Breast epithelium (tissue), 4 donors: Measurements from ENCODE around the gene TRMT6. TPM values are rescaled to one million over a fixed set of nuclear protein-coding genes. Genes with fewer than 3 reads are reported as not detected.
A peak's percentile ranks its signal among the peaks of the same experiment; 100 is the strongest.

ENCODE experiments used
- DNase-seq, 2 donors: peaks; one replicate each; pipeline ENCODE4 v3.0.0-alpha.2; 2019; ENCODE audit warnings: low spot score in 2 of 2
- H3K27ac ChIP-seq, 2 donors: fragments of 200-600 bp; sonication (generic) in 1 of 2; one replicate each; pipeline ENCODE4 v1.5.1; 2016 to 2019; ENCODE audit warnings: mild to moderate bottlenecking in 1 of 2
- H3K27me3 ChIP-seq, 2 donors: fragments of 200-600 bp; sonication (generic) in 1 of 2; one replicate each; pipeline versions ENCODE4 v1.5.1 to v1.6.0; 2017 to 2019; ENCODE audit warnings: control low read depth in 1 of 2, mild to moderate bottlenecking in 1 of 2
- H3K36me3 ChIP-seq: fragments of 200-600 bp; one replicate; pipeline ENCODE4 v1.5.1; 2019
- H3K4me1 ChIP-seq, 2 donors: fragments of 200-600 bp; sonication (generic); one replicate each; pipeline ENCODE4 v1.5.1; 2016 to 2019; ENCODE audit warnings: control low read depth in 1 of 2
- H3K4me3 ChIP-seq, 3 donors: fragments of 200-600 bp; sonication (generic); 1 replicate in 2 of 3; 2 replicates in 1 of 3; pipeline ENCODE4 v1.5.1; 2016 to 2019; ENCODE audit warnings: mild to moderate bottlenecking in 3 of 3, moderate library complexity in 2 of 3
- H3K9me3 ChIP-seq, 2 donors: fragments of 200-600 bp; sonication (generic) in 1 of 2; one replicate each; pipeline ENCODE4 v1.5.1; 2016 to 2019; ENCODE audit warnings: control low read depth in 1 of 2
- CTCF ChIP-seq, 3 donors: fragments of 450-650 bp; IDR thresholded peaks; one replicate each; pipeline ENCODE4 v1.5.1; 2016 to 2017; ENCODE audit warnings: antibody characterized with exemption in 3 of 3, mild to moderate bottlenecking in 3 of 3, moderate library complexity in 3 of 3
- POLR2A ChIP-seq: fragments of 450-650 bp; IDR thresholded peaks from one replicate; pipeline ENCODE4 v1.6.1; 2016; ENCODE audit warnings: antibody characterized with exemption, mild to moderate bottlenecking, moderate library complexity
- POLR2AphosphoS5 ChIP-seq, 3 donors: sonication (generic); formaldehyde crosslinking; IDR thresholded peaks; one replicate each; pipeline ENCODE4 v1.6.1; 2017; ENCODE audit warnings: antibody characterized with exemption in 3 of 3
- intact Hi-C: fragments of 100-400 bp; cut with DNase I; formaldehyde crosslinking; loops from one replicate; pipeline ENCODE4 v1.15.1; 2023; ENCODE audit warnings: low total_unique reads
- total RNA-seq, 3 donors: library from RNA; depleted of rRNA; stranded (reverse); fragments of >200 nt; gene quantifications; one replicate each; pipeline ENCODE4 v1.1.0, GENCODE V29; 2016

The TRMT6 gene
- total RNA-seq, 3 donors from 2014 or later, result 10.1 to 13.4 (median 11.1) TPM

GRCh38 chr20:5967469-5967868 lies 17.1 kb upstream of the TRMT6 start:
- Histone ChIP-seq H3K4me1 (no peaks in the 10 kb centered on the region), H3K36me3 (no peaks in the 10 kb centered on the region), H3K9me3 (no peaks in the 10 kb centered on the region), H3K27me3 (no peaks in the 10 kb centered on the region), H3K27ac (no peak overlapping the region), H3K4me3 (no peak overlapping the region)
- TF ChIP-seq CTCF (IDR thresholded peaks at IDR 0.05), result no peak
- no peak for TF ChIP-seq POLR2A
- no peak for DNase-seq
- intact Hi-C loops, result no loop called here

- H3K4me1 ChIP-seq, result peaks cover 0 to 6% of the 10 kb centered on the region in 2 donors
- no peak for DNase-seq
- no peaks in the 10 kb centered on the region for H3K9me3 ChIP-seq
- H3K27ac ChIP-seq, result peak overlapping the region; percentile 73 to 84
- TF ChIP-seq POLR2AphosphoS5 (IDR thresholded peaks at IDR 0.05) (no peak), POLR2A (no peak), CTCF (IDR thresholded peaks at IDR 0.05) (no peak)
- intact Hi-C loops, result no loop called here
- no peaks in the 10 kb centered on the region for H3K36me3 ChIP-seq
- peak overlapping the region; percentile 64 to 88 (median 82) for H3K4me3 ChIP-seq
- no peaks in the 10 kb centered on the region for H3K27me3 ChIP-seq
Measured at GRCh38 chr20:5949943-5950270, 426 bp downstream of the TRMT6 start.

GRCh38 chr20:5947276-5947675 lies 3.1 kb downstream of the TRMT6 start:
- Histone ChIP-seq H3K4me1 (peaks cover 0 to 6% of the 10 kb centered on the region in 2 donors), H3K27me3 (no peaks in the 10 kb centered on the region), H3K36me3 (no peaks in the 10 kb centered on the region), H3K27ac (no peak overlapping the region), H3K9me3 (no peaks in the 10 kb centered on the region), H3K4me3 (no peak overlapping the region)
- no peak for DNase-seq
- no peak for TF ChIP-seq CTCF (IDR thresholded peaks at IDR 0.05)
- no peak for TF ChIP-seq POLR2A
- no peak for TF ChIP-seq POLR2AphosphoS5 (IDR thresholded peaks at IDR 0.05)
- intact Hi-C loops, result no loop called here

GRCh38 chr20:5945963-5946362 lies 4.4 kb downstream of the TRMT6 start:
- no peaks in the 10 kb centered on the region for H3K27me3 ChIP-seq
- H3K9me3 ChIP-seq, result no peaks in the 10 kb centered on the region
- intact Hi-C loops, result no loop called here
- no peaks in the 10 kb centered on the region for H3K36me3 ChIP-seq
- no peak for DNase-seq
- H3K27ac ChIP-seq, result no peak overlapping the region
- H3K4me3 ChIP-seq, result no peak overlapping the region
- H3K4me1 ChIP-seq, result no peaks in the 10 kb centered on the region
- TF ChIP-seq POLR2A (no peak), POLR2AphosphoS5 (IDR thresholded peaks at IDR 0.05) (no peak), CTCF (IDR thresholded peaks at IDR 0.05) (no peak)

- DNase-seq, result no peak
- H3K4me1 ChIP-seq, result no peaks in the 10 kb centered on the region
- H3K27ac ChIP-seq, result no peak overlapping the region
- TF ChIP-seq CTCF (IDR thresholded peaks at IDR 0.05) (no peak), POLR2A (no peak), POLR2AphosphoS5 (IDR thresholded peaks at IDR 0.05) (no peak)
- no peaks in the 10 kb centered on the region for H3K36me3 ChIP-seq
- intact Hi-C loops, result no loop called here
- no peaks in the 10 kb centered on the region for H3K27me3 ChIP-seq
- H3K9me3 ChIP-seq, result no peaks in the 10 kb centered on the region
- H3K4me3 ChIP-seq, result no peak overlapping the region
Measured at GRCh38 chr20:5938456-5939029, 11.8 kb downstream of the TRMT6 start.
